Mammary epithelial cell (primary cell): ENCODE measurements around the gene JAKMIP1.

ENCODE experiments used
- CTCF ChIP-seq, 2 donors: IDR thresholded peaks in 1 of 2; conservative IDR thresholded peaks in 1 of 2; 2 replicates each; pipeline ENCODE4 v1.5.1; 2011 to 2012; ENCODE audit warnings: inconsistent platforms in 2 of 2, low read length in 2 of 2, mild to moderate bottlenecking in 2 of 2, control low read depth in 1 of 2, low read depth in 1 of 2; ENCODE audit not compliant: insufficient read depth in 1 of 2; ENCODE audit errors: extremely low read depth in 1 of 2
- EZH2 ChIP-seq: IDR thresholded peaks from 2 replicates; pipeline ENCODE4 v1.6.1; 2012; ENCODE audit warnings: low read length, inconsistent platforms, borderline replicate concordance

- no peak for TF ChIP-seq CTCF (conservative IDR thresholded peaks at IDR 0.05 in 1 of 2, IDR thresholded peaks at IDR 0.05 in 1 of 2; ENCODE audit: extremely low read depth in 1 of 2, insufficient read depth in 1 of 2, low read depth in 1 of 2, low read length in 2 of 2)
- no peak for TF ChIP-seq EZH2
Observed at GRCh38 chr4:6199422-6199921, 877 bp downstream of the JAKMIP1 start.
